ENCODE measurements around the gene MCM3AP. TPM values are rescaled to one million over a fixed set of nuclear protein-coding genes. Genes with fewer than 3 reads are reported as not detected.
"Not testable (repeated sequence)": the region's sequence is repeated elsewhere in the genome, so short reads cannot be mapped to it uniquely, and the experiment has no call there.

Gene MCM3AP
- total and polyA plus RNA-seq, 9 of the 15 experiments (the other 6 are each of a cell fraction or from before 2014, with no cell fraction given), result 6.5 to 179 (median 69.6) TPM

- H3K4me1 ChIP-seq (replicated peaks in 1 of 2; ENCODE audit: control insufficient read depth in 2 of 2, insufficient read depth in 2 of 2, low read length in 2 of 2); H3K9ac ChIP-seq (ENCODE audit: insufficient read depth in 1 of 2, low read depth in 2 of 2, low read length in 2 of 2); H3K79me2 ChIP-seq (ENCODE audit: control insufficient read depth, insufficient read depth, low read length); H3K4me2 ChIP-seq (ENCODE audit: insufficient read depth, low read length); BruUV-seq (replicated peaks); H3K27me3 ChIP-seq (ENCODE audit: control insufficient read depth in 2 of 2, insufficient read depth in 2 of 2, low read length in 2 of 2); H3K9me1 ChIP-seq (ENCODE audit: control insufficient read depth, insufficient read depth, low read length); H3K9me3 ChIP-seq (replicated peaks; ENCODE audit: control insufficient read depth, insufficient read depth, low read depth, low read length); POLR2A ChIA-PET; H4K20me1 ChIP-seq (replicated peaks; ENCODE audit: control insufficient read depth, insufficient read depth, low read length); intact Hi-C loops (cut with micrococcal nuclease); H3K4me3 ChIP-seq; ATAC-seq; FAIRE-seq; CTCF ChIA-PET (ENCODE audit: low intra/inter-chr PET ratio); H2AFZ ChIP-seq (ENCODE audit: low read depth, low read length); in situ Hi-C loops (cut with MboI); TF ChIP-seq NR2C2 (CRISPR knock-in tag; IDR thresholded peaks at IDR 0.05); NR2C1 (IDR thresholded peaks at IDR 0.05): not testable (repeated sequence)
- DNase-seq (ENCODE audit: extremely low read depth in 1 of 4, low spot score in 3 of 4), result peak in 1 of 4 experiments; percentile 20
- Histone ChIP-seq H3K27ac (ENCODE audit: extremely low read depth, low read depth, low read length) (peak overlapping the region; percentile 25; the same call in 1 of the 3 replicates), H3K36me3 (ENCODE audit: control insufficient read depth, insufficient read depth, low read length) (peaks cover 88% of the 10 kb centered on the region)
- WGBS (ENCODE audit: insufficient coverage, low coverage, missing lambda C conversion rate), result 75% methylated on average over 2 of the region's 8 CpGs
- TF ChIP-seq USF1 (CRISPR knock-in tag; IDR thresholded peaks at IDR 0.05) (peak; percentile 87), FOSL1 (tag; conservative IDR thresholded peaks at IDR 0.05) (peak; percentile 51; the same call in 1 of the 2 replicates), CBFA2T2 (conservative IDR thresholded peaks at IDR 0.05) (0 out of 2 replicates have a peak, but pooled peaks have one; percentile 14), EGR1 (conservative IDR thresholded peaks at IDR 0.05) (peak; percentile 56), RAD51 (IDR thresholded peaks at IDR 0.05; ENCODE audit: borderline replicate concordance, low read depth) (peak; percentile 66), NR2C2 (tag; IDR thresholded peaks at IDR 0.05) (peak; percentile 92), NR2C1 (tag; IDR thresholded peaks at IDR 0.05) (0 out of 2 replicates have a peak, but pooled peaks have one; percentile 57), USF2 (CRISPR knock-in tag; IDR thresholded peaks at IDR 0.05) (0 out of 2 replicates have a peak, but pooled peaks have one; percentile 9)
Measured at GRCh38 chr21:46200877-46201803, 84.3 kb downstream of the MCM3AP start.

All from K562 (cell line).